Muscle layer of colon (tissue), 2 donors: ENCODE measurements around the gene NCOR1.

Source experiments
- H3K27ac ChIP-seq: one replicate; pipeline ENCODE4 v1.7.0; 2013; ENCODE audit warnings: low read depth, mild to moderate bottlenecking, low read length, moderate library complexity
- H3K27me3 ChIP-seq, 2 donors: one replicate each; pipeline ENCODE4 v1.7.0; 2013; ENCODE audit warnings: low read length in 2 of 2, mild to moderate bottlenecking in 2 of 2; ENCODE audit not compliant: insufficient read depth in 2 of 2, control insufficient read depth in 1 of 2
- H3K36me3 ChIP-seq: one replicate; pipeline ENCODE4 v1.7.0; 2013; ENCODE audit warnings: mild to moderate bottlenecking, low read length; ENCODE audit not compliant: insufficient read depth
- H3K4me1 ChIP-seq: one replicate; pipeline ENCODE4 v1.7.0; 2013; ENCODE audit warnings: mild to moderate bottlenecking, low read length; ENCODE audit not compliant: insufficient read depth
- H3K4me3 ChIP-seq, 2 donors: one replicate each; pipeline ENCODE4 v1.7.0; 2013; ENCODE audit warnings: low read length in 2 of 2, low read depth in 1 of 2, mild to moderate bottlenecking in 1 of 2, moderate library complexity in 1 of 2
- H3K9ac ChIP-seq: one replicate; pipeline ENCODE4 v1.7.0; 2013; ENCODE audit warnings: low read length
- H3K9me3 ChIP-seq: one replicate; pipeline ENCODE4 v1.7.0; 2013; ENCODE audit warnings: mild to moderate bottlenecking, low read length
- donor health status: abdominal sarcoma.
- donor health status: Adenocarcinoma of cecum.

NCOR1 gene

DNA sequence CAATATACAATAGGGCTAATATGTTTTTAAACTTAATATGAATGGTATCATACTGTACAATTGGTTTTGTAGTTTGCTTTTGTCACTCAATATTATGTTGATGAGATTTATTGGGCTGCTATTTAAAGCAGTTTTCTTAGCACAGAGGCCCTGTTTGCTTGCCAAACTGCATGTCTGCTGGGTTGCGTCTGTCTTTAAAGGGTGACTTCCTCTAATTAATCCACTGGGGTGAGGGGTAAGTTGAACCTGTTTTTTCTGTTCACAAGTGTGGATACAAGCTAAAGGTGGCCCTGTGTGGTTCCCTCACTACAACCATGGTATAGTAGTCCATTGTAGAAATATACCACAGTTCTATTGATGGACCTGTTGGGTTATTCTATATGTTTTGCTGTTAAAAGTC, 196.0 kb downstream of the NCOR1 start:
- Histone ChIP-seq H3K27ac (no peak overlapping the region), H3K9me3 (no peaks in the 10 kb centered on the region)

DNA sequence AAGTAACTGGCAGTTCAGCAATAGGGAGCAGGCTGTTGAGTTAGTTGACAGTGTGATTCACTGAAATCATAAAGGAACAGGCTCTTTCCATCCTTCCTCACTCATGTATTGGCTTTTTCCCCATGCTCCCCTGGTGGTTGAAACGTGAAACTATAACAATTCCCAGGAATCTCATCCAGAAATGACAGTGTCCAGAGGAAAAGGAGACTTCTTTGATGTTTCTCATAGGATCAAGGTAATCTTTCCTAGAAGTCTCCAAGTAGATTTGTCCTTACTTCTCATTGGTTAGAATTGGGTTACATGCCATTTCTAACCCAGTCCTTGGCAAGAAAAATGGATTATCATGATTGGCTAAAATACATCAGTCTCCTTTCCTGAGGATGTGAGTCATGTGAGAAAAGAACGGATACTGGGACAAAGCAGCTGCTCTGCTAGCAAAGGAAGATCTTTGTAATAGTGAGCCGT, 201.4 kb downstream of the NCOR1 start:
- Histone ChIP-seq H3K9me3 (no peaks in the 10 kb centered on the region), H3K4me1 (no peaks in the 10 kb centered on the region), H3K4me3 (no peak overlapping the region), H3K36me3 (peaks cover 34% of the 10 kb centered on the region), H3K27ac (no peak overlapping the region), H3K9ac (no peak overlapping the region), H3K27me3 (no peaks in the 10 kb centered on the region)

More for the DNA sequence above, 196.0 kb downstream of the NCOR1 start:
- Histone ChIP-seq H3K9ac (no peak overlapping the region), H3K27me3 (no peaks in the 10 kb centered on the region), H3K4me1 (peaks cover 15% of the 10 kb centered on the region), H3K36me3 (peaks cover 25% of the 10 kb centered on the region), H3K4me3 (no peak overlapping the region)

DNA sequence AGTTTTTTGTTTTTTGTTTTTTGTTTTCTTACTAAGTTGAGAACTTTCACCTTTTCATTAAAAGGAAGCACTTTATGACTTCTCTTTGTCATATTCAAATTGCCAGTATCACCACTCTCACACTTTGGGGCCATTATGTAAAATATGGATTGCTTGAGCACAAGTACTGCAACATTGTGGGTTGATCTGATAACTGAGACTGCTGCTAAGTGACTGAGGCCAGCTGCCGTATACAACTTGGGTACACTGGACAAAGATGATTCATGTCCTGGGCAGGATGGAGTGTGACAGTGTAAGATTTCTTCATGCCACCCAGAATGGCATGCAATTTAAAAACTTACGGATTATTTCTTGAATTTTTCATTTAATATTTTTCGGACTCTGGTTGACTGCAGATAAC, 207.9 kb downstream of the NCOR1 start:
- Histone ChIP-seq H3K27me3 (no peaks in the 10 kb centered on the region), H3K4me3 (no peak overlapping the region), H3K9me3 (no peaks in the 10 kb centered on the region), H3K36me3 (peaks cover 63% of the 10 kb centered on the region), H3K9ac (no peak overlapping the region), H3K4me1 (no peaks in the 10 kb centered on the region), H3K27ac (no peak overlapping the region)

DNA sequence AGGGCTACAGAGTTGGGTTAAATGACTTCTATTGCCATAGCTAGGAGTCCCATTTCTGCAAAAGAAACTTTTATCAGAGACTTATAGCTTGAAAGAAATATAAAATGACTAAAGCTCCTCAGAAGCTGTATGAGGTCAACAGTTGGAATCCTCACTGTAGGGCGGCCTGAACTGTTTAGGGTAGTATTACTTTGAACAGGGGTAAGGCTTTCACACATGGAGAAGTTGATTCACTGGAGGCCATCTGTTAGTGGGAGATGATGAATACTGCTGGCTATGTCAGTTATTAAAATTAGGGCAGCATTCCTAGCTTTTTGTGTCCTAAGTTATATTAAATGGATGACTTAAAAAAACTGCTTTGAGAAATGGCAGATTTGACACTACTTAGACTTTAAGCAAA, 209.7 kb downstream of the NCOR1 start:
- H3K9ac ChIP-seq: no peak overlapping the region
- no peak overlapping the region for H3K27ac ChIP-seq
- H3K27me3 ChIP-seq: no peaks in the 10 kb centered on the region
- no peak overlapping the region for H3K4me3 ChIP-seq
- H3K4me1 ChIP-seq: peaks cover 9% of the 10 kb centered on the region
- H3K36me3 ChIP-seq: peaks cover 72% of the 10 kb centered on the region
- no peaks in the 10 kb centered on the region for H3K9me3 ChIP-seq

DNA sequence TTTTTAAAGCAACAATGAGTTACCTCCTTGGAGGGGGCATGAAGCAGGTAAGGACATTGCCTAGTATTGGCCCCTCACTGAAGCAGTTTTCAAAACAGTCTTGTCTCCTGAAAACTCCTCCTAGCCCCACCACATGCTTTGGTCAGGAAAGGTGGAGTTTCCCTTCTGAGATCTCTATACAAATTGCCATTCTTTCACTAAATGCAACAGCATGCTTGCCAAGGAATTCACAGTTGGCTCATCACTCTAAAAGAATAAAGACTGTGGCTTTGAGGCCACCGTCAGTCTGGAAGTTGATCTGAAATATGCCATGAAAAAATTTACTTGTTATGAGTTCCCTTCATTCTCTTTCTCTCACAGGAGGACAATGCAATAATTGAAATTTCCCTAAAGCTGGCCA, 211.5 kb downstream of the NCOR1 start:
- Histone ChIP-seq H3K27me3 (no peaks in the 10 kb centered on the region), H3K4me1 (peaks cover 14% of the 10 kb centered on the region), H3K4me3 (no peak overlapping the region), H3K36me3 (peaks cover 69% of the 10 kb centered on the region), H3K9me3 (no peaks in the 10 kb centered on the region), H3K27ac (no peak overlapping the region), H3K9ac (no peak overlapping the region)

DNA sequence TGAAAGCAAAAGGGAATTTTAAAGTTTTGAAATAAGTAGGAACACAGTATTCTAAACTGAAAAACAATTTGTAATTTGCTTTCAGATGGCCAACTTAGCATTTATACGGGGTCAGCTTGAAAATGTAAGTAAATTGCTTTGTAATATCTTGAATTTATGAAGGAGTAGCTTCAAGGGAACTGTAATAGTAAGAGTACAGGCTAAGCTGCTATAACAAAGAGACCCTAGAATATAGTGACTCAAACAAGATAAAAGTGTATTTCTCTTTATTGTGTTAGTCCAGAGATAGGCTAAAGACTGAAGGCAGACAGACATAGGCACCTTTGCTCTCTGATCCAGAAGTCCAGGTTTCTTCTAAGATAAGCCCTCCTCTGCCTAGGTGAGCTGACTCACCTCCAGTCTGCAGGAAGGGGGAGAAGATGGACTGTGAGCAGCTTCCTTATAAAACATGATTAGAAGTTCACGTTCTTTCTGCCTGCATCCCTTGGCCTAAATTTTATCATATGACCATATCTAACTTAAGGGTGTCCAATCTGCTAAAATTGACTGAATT, 212.6 kb downstream of the NCOR1 start:
- Histone ChIP-seq H3K9ac (no peak overlapping the region), H3K27me3 (no peaks in the 10 kb centered on the region), H3K4me1 (peaks cover 21% of the 10 kb centered on the region), H3K27ac (no peak overlapping the region), H3K9me3 (no peaks in the 10 kb centered on the region), H3K36me3 (peaks cover 60% of the 10 kb centered on the region), H3K4me3 (no peak overlapping the region)

DNA sequence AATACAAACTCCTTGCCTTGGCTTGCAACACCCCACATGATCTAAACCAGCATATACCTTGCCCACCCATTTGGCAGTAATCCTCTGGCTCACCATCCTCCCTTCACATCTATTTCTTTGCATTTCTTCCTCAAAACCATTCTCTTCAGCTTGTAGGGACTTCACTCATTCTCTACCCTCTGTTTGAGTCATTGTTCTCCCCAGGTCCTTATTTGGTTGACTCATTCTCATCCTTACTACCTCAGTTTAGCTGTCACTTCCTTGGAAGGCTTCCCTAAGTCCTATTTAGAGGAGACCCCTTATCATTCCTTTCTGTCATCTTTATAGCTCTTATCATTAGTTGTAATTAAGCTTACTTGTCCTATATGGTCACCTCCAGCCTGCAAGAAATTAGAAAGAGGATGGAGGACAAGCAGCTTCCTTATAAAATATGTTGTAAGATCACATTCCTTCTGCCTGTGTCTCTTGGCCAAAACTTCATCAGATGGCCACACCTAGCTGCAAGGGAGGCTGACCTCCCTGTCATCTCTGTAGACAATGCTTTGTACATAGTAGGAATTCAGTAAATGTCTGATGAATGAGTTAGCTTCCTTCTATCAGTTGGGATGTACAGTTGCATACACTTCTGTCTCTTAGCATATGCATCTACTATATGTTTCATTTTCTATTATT, 214.0 kb downstream of the NCOR1 start:
- H3K27me3 ChIP-seq: no peaks in the 10 kb centered on the region
- no peak overlapping the region for H3K9ac ChIP-seq
- H3K27ac ChIP-seq: no peak overlapping the region
- no peaks in the 10 kb centered on the region for H3K9me3 ChIP-seq
- H3K4me1 ChIP-seq: peaks cover 21% of the 10 kb centered on the region
- H3K4me3 ChIP-seq: peak overlapping the region in 1 of 2 donors; percentile 89
- peaks cover 51% of the 10 kb centered on the region for H3K36me3 ChIP-seq

DNA sequence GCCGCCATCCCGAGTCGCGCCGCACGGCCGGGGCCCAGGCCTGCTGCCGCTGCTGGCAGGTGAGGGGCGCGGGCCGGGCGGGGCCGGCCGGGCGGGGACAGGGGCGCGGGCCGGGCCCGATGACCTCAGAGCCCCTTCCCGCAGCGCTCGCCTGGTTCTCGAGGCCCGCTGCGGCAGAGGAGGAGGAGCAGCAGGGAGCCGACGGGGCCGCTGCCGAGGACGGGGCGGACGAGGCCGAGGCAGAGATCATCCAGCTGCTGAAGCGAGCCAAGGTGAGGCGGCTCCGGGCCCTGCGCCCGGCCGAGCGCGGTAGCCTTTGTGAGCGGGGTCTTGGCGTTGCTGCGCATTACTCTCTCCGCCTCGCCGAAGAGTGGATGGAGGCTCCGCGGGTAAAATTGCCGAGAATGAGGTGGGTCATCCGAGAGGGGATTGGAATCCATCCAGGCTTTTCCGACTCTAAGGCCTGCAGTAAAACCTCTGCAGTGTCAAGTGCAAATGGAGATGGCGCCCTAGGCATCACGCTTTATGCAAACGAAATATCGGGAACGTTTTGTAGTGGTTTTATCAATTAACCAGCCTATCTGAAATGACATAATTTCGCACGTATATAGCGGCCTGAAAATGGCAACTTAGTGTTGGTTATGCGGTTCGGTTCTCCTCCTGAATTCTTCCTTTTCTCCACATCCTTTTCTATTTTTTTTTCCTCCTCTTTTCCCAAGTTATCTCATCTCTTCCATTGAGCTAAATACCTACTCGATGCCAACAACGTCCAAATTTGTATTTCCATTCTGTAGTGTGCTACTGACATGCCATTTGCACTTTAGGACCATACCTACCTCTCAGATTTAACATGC, 215.1 kb downstream of the NCOR1 start:
- Histone ChIP-seq H3K9ac (peak overlapping the region; percentile 75), H3K36me3 (peaks cover 43% of the 10 kb centered on the region), H3K4me1 (peaks cover 21% of the 10 kb centered on the region), H3K27ac (peak overlapping the region; percentile 93), H3K27me3 (no peaks in the 10 kb centered on the region), H3K9me3 (no peaks in the 10 kb centered on the region), H3K4me3 (peak overlapping the region; percentile 80 to 89)

DNA sequence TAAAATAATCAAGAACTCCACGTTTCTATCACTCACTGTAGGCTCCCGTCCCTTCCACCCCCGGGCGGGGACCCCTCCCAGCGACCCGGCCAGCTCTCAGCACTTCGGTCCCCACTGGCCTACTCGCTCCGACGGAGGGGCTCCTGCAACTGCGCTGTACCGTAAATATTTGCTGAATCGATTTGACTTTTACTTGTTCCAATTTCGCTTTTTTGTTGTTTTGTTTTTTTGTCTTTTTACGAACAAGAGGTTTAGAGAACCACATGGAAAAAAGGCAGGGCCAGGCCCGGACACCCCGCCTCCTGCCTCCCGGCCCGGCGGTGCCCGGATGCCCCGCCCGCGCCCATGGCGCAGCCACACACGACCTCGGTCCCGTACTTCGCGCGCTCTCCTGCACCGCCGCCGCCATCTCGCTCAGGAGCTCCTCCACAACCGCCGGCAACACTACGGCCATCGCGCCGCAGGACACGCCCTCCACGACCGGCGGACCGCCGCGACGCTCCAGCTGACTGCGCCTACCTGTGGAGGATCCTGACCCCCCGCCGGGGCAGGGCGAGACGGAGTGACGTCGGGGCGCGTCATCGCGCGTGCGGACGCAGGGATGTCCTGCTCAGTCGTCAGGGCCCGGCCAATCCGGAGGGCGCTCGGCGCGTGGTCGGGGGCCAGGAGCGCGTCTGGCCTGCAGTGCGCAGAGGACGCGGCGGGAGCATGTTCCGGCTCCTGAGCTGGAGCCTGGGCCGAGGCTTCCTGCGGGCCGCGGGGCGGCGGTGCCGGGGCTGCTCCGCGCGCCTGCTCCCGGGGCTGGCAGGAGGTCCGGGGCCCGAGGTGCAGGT, 216.0 kb downstream of the NCOR1 start, which contains the start of the genes TTC19 and ZSWIM7:
TSS of gene TTC19 (plus strand) at position 684 of the 833 bp plus-strand sequence. CDS start at position 709, 25 bp downstream.
TSS of gene ZSWIM7 (minus strand) at position 564 of the 833 bp plus-strand sequence. CDS start at position 454, 110 bp downstream.
- Histone ChIP-seq H3K27ac (peak within 1 kb of the TSS; percentile 93), H3K4me3 (peak within 1 kb of the TSS; percentile 80 to 89), H3K36me3 (peaks cover 41% of the 10 kb centered on the region), H3K9ac (peak within 1 kb of the TSS; percentile 87), H3K9me3 (no peaks in the 10 kb centered on the region), H3K4me1 (peaks cover 21% of the 10 kb centered on the region), H3K27me3 (no peaks in the 10 kb centered on the region)

DNA sequence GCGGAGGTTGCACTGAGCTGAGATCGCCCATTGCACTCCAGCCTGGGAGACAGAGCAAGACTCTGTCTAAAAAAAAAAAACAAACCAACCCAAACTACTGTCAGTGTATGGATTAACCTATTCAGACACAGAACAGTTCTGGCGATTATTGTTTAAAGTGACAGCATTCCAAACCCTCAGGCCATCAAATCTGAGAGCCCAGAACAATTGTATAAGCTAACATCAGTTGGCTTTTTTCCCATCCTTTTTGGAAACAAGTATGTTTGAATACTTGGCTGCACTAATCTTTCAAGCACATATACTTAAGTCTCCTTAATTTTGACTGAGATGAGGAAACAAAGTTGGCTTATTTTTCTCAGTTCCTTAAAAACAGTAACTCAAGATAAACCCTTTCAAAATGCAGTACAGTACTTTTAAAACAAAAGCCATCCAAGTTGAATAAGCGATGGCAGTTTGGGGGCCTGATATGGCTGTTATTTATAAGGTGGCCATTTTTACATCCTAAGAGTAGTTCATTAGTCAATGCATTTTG, 217.2 kb downstream of the NCOR1 start:
- no peak overlapping the region for H3K9ac ChIP-seq
- H3K4me1 ChIP-seq: peaks cover 21% of the 10 kb centered on the region
- no peaks in the 10 kb centered on the region for H3K9me3 ChIP-seq
- H3K4me3 ChIP-seq: peak overlapping the region in 1 of 2 donors; percentile 89
- peaks cover 32% of the 10 kb centered on the region for H3K36me3 ChIP-seq
- H3K27me3 ChIP-seq: no peaks in the 10 kb centered on the region
- no peak overlapping the region for H3K27ac ChIP-seq
